Neural progenitor cell (in vitro differentiated cells): ENCODE measurements around the gene MRPL33.
"Not testable (repeated sequence)": the region's sequence is repeated elsewhere in the genome, so short reads cannot be mapped to it uniquely, and the experiment has no call there.

Experiments
- CTCF ChIP-seq: fragments of 200-600 bp; sonication (generic); IDR thresholded peaks from 2 replicates; pipeline ENCODE4 v1.5.1; 2017; ENCODE audit warnings: antibody characterized with exemption, mild to moderate bottlenecking
- EZH2 ChIP-seq: fragments of 200-600 bp; sonication (generic); IDR thresholded peaks from 2 replicates; pipeline ENCODE4 v1.6.1; 2017; ENCODE audit warnings: antibody characterized with exemption, mild to moderate bottlenecking, moderate library complexity
- EZH2phosphoT487 ChIP-seq: fragments of 200-600 bp; sonication (generic); IDR thresholded peaks from 2 replicates; pipeline ENCODE4 v1.6.1; 2017; ENCODE audit warnings: antibody characterized with exemption

- not testable (repeated sequence) for TF ChIP-seq CTCF, EZH2, EZH2phosphoT487
Observed at GRCh38 chr2:27764526-27764925, 7.0 kb upstream of the MRPL33 start.
